ENCODE results near the gene EPHB6. TPM values are rescaled to one million over a fixed set of nuclear protein-coding genes. Genes with fewer than 3 reads are reported as not detected.

The EPHB6 gene
- 0.05 and 0.17 TPM in 2 replicates for polyA plus RNA-seq (2014; cell fraction: cytosol; rRNA removed)
- polyA plus RNA-seq (2014; cell fraction: nucleus; rRNA removed) = 0.09 and 0.41 TPM in 2 replicates

DNA sequence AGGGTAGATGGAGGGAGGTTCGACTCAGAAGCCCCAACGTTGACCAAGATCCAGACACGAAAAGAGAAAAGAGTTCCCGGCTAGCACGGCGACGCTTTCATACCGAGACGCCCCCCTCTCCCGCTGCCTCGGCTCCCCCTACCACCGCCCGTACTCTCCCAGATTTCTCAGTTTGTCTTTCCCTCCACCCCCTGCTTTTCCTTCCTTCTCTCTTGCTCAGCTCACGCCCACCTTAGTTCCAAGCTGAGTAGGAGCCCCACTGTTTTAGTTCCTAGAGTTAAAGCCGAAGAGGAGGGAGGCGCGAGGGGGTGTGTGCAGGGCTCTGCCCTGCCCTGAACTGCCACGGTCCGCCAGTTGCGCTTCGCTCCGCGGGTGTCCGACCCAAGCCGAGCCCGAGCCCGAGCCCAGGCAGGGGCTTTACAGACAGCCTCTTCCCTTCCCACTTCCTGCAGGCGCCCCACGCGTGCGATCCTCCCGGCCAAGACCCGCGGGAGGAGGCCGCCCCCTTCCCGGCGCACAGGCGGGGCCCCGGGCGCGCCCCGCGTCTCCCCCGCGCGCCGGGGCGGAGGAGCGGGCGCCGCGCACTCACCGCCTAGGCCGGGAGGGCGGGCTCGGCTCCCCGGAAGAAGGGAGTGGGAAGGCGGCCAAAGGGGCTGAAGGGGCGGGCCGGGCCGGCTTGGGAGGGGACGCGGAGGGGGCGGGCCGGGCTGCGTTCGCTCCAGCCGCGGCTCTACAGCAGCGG is at the start of gene EPHB6:
Gene EPHB6, plus strand, starts transcription at position 705 of the 742 bp plus-strand sequence. CDS start 8,152 bp downstream, outside the sequence.
- peak; percentile 16 for DNase-seq (ENCODE audit: low spot score)

DNA sequence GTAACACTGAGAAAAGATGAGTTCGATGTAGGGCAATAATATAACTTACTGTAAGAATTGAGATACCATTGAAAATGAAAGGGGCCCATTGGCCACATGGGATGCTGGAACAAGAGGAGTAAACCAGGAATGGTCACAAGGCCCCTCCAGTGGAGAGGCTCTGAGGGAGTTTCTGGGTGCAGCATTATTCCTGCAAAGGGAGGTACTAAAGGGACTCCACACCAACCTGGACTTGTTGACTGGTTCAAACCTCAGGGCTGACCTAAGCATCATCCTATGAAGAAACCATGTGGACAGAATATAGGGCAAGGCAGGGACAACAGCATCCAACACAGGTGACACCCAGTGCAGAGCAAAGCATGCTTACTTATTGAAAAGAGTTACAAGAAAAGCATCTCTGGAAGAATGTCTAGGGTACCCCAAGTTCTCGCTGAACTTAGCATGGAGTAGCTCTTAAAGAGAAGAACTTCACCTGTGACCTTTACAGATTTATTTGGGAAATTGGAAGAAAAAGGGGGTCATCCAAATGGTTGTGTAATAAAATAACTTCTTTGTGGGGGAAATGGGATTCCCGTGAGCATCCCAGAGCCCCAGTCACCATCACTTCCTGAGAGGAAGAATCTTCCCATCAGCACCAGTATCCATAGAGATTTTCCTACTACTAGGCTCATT is 49.4 kb upstream of the EPHB6 start:
- no peak for DNase-seq (ENCODE audit: low spot score)

- no peak for DNase-seq (ENCODE audit: low spot score)
Measured at GRCh38 chr7:142806022-142806356, 48.9 kb upstream of the EPHB6 start.

DNA sequence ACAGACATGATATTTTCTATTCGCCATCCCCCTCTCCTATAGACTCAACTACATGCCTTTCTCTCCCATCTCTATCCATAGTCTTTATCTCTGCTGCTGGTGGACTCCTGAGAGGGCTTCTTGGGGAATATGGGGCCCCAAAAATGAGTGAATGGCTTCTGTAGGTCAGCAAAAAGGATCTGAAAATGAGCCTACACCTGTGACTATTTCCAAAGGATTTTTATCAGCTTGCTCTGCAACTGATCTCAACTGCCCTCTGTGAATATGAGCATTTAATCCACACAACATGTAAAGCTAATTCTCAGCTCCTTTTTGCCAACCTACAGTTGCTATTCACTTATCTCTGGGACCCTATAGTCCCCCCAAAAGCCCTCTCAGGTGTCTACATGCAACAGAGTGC is 47.9 kb upstream of the EPHB6 start:
- DNase-seq (ENCODE audit: low spot score) = no peak

- no peak for DNase-seq (ENCODE audit: low spot score)
Measured at GRCh38 chr7:142807855-142808460, 46.9 kb upstream of the EPHB6 start.

GRCh38 chr7:142808461-142808801 is 46.4 kb upstream of the EPHB6 start:
- no peak for DNase-seq (ENCODE audit: low spot score)

DNA sequence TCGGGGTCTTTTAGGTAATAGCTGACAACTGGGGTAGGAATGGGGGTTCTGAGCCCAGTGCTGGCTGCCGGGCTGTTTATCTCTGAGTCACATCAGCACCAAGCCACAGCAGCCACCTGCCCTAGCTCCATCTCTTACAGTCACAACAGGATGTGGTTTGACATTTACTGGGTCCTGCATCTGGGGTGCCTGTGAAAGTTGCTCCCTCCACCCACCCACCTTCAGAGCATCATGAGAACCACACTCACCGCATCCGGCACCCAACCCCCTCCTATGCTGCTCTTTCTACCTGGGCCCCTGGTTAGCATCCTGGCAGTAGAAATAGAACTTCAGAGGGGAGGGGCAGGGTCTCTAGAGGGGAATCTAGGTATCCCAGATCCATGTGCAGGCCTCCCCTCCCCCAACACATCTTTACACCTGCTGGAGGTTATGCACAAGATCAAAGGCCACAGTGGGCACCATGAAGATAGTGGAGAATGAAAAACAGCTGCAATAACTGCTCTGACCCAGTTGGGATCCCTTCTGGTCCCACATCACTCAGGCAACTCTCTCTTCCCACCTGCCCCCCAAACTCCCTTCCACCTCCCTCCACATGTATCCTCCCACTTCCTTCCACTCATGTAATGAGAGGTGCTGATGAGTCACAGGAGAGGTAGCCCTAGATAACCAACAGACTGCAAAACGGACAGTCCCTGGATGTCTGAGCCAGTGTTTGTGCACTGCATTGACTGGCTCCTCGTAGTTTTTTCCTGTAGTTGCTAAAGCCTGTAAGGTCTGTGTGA is 45.9 kb upstream of the EPHB6 start:
- DNase-seq (ENCODE audit: low spot score) = no peak

DNA sequence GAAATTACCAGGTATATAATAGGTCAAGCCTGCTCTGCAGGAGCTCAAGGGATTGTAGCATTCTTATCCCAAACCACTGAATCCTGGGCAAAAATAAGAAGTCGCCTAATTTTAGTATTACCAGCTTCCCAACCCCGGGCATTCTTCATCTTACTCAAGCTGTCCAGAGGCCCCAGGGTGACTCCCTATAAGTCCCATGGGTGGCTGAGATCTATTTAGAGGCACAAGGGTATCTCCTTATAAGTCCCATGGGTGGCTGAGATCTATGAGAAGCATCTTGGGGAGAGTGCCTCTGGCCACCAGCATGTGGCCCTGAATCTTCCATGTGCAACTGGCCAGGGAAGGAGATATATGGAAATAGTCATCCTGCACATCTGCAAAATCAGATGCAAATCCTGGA is 45.2 kb upstream of the EPHB6 start:
- no peak for DNase-seq (ENCODE audit: low spot score)

- DNase-seq (ENCODE audit: low spot score) = peak; percentile 64
Measured at GRCh38 chr7:142811154-142811737, 43.6 kb upstream of the EPHB6 start.

DNA sequence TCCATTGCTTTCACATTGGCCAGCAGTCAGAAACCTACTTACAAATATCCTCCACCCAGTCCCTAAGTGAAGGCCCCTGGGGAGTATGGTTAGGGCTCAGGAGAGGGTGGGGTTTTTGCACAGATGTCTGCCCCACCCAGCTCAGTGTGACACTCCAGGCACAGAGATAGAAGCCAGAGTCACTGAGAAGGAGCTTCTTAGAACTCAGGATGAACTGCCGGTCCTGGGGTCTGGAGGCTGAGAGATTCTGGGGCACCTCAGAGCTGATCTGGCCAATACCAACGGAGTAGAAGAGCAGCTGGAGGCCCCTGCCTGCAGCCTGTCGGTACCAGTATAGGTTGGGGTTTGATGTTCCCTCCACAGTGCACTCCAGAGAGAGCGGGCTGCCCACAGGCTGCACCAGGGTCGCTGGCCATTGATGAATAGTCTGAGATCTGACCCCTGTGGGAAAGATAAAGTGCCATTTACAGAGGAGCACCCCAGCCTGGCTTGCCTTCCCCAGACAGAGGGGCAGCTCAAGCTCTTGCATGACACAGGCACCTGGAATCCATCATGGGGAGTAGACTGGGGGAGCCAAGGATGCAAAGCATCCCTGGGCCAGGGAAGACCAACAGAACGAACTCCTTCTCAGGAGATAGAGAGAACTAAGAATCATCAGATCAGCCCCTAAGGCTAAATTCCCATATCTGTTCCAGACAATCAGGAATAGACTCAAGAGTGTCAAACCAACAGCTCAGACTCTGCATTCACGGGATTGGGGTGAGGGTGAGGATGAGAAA is 42.2 kb upstream of the EPHB6 start:
- DNase-seq (ENCODE audit: low spot score) = peak; percentile 7

- DNase-seq (ENCODE audit: low spot score) = no peak
Measured at GRCh38 chr7:142813226-142813625, 41.6 kb upstream of the EPHB6 start.

DNA sequence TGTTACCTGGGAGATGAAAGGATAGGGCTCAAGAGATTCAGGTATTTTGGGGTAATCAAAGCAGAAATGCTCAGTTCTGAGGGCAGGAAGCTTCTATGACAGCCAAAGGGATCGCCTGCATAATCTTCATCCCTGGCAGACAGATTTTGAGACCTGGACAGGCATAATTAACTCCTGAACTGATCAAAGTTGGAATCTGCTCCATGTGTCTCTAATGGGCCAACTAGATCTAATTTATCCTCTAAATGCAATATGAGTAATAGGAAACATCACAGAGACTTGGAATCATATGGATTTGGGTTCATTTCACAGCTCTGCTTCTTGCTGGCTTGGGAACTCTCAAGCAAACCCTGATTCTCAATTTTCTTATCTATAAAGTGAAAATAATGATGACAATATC is 41.2 kb upstream of the EPHB6 start:
- peak; percentile 22 for DNase-seq (ENCODE audit: low spot score)

DNA sequence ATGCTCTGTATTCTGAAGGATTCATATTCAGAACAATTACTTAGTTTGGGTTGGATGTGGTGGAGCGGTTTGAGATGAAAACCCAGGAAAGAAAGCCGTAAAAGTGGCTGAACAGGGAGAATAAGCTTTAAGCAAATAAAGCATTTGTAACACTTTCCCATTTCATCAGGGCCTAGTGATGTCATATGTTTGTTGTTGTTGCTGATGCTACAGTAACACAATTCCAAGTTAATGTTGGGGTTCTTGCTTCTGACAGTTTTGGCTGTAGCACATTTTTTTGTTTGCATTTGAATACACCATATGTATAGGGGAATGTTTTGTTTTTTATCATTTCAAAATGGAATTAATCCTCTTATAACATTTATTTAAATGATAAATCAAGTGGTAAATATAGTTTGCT is 40.4 kb upstream of the EPHB6 start:
- DNase-seq (ENCODE audit: low spot score) = no peak

DNA sequence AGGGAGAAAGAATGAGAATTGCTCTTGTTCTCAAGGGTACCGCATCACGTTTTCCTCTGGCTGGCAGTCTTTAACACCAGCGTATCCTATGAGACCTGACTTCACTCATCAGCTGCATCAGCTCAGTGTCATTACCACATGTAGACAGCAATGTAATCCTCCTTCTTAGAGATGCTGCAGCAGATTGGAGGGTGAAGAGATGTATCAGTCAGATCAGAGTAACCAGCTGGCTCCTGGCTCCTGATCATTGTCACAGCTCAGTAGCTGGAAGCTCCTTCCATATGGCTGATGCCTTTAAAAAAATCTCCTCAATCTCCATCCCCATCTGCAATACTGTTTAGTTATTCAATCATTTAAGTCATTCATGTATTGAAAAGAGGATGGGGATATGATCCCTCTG is 39.7 kb upstream of the EPHB6 start:
- DNase-seq (ENCODE audit: low spot score) = peak; percentile 39

DNA sequence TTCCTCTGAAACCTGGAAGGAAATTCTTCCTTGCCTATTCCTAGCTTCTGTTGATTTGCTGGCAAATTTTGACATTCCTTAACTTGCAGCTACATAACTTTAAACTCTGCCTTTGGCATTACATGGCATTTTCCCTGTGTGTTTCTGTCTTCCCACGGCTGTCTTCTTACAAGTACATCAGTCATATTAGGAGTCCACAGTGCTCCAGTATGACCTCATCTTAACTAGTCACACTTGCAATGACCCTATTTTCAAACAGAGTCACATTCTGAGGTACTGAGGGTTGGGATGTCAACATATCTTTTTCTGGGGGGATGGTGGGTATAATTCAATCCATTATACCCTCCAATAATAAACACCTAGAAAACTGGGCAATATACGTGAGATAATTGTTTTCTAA is 37.4 kb upstream of the EPHB6 start:
- no peak for DNase-seq (ENCODE audit: low spot score)

GRCh38 chr7:142819530-142819929 is 35.3 kb upstream of the EPHB6 start:
- DNase-seq (ENCODE audit: low spot score) = no peak

DNA sequence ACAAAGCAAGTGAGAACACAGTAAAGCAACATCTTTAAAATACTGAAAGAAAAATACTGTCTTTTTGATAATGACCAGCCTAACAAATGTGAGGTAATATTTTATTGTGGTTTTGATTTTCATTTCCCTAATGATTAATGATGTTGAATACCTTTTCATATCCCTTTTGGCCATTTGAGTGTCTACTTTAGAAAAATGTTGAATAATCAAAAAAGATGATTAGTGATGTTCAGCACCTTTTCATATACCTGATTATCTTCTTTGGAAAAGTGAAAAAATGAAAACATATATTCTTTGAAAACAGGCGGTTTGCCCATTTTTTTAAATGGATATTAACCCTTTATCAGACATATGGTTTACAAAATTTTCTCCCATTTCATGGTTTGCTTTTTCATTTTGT is 32.2 kb upstream of the EPHB6 start:
- no peak for DNase-seq (ENCODE audit: low spot score)

DNA sequence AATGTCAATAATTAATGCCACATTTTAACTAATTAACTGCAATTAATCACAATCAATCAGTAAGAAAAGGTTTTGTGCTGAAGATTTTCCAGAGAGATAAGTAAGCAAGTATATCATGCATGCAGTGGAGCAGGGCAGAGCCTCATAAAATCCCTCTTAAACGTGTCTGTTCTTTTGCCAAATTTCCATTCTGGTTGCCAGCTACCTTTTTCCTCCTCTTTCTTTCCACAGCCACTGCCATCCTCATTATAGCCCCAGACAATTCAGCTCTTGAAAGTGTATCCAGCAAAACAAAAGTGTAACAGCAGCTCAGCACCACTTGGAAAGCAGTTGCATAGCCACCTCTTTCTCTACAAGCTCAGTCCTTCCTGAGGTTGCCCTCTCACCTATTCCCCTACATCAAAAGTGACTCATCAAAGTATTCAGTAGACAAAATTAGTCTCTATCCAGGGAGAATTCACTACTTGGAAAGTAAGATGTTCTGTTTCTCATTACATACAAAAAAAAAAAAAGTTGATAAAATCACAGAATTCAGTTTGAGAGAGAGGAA is 26.9 kb upstream of the EPHB6 start:
- no peak for DNase-seq (ENCODE audit: low spot score)

DNA sequence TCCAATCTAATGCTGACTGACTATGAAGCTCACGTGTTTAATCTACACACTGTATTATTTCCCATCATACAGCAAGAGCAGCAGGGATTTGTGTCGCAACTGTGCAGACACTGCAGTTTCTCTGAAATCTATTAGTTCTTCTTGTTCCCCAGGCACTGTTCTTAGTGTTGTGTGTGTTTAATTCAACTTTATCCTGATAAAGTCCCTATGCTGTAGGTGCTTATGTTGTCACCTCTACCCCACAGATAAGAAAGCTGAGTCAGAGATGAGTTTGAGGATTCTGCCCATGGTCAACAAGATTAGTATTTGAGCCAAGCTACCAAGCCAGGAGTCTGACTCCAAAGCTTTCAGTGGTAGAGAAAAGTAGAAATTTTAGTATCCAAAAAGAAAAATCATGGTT is 22.5 kb upstream of the EPHB6 start:
- no peak for DNase-seq (ENCODE audit: low spot score)

GRCh38 chr7:142833174-142834048 is 21.5 kb upstream of the EPHB6 start:
- DNase-seq (ENCODE audit: low spot score) = no peak
